ENCODE data around the gene CCDC157.
"Not testable (repeated sequence)": the region's sequence is repeated elsewhere in the genome, so short reads cannot be mapped to it uniquely, and the experiment has no call there.

The CCDC157 gene

DNA sequence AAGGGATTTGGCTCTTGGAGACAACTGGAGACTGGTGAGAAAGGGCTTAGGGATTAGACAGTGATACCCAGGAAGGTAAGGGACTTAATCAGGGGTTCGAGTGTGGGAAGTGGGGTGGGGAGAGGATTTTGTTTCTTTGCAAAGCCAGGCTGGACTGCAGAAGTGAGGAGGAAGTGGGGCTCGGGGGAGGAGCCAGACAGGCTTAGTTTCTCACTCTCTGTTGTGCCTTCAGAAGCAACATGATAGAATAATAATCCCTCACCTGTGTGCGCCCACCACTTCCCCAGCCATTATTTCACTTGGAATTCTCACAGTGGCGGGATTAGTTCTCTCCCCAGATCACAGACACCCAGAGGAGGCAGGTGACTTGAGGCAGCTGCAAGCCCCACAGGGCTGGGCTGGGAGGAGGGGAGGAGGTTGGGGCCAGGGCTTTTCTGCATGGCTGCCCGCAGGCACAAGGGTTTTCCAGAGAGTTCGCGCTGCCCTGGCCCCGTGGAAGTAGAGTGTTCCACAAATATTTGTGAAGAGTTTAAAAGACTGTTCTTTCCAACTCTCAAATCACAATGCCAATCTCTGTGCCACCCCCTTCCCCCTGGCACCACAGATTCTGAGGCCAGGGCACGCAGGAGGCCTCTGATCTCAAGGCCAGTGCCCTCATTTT is 36.0 kb downstream of the CCDC157 start:
- DNase-seq (ENCODE audit: low spot score) = no peak

DNA sequence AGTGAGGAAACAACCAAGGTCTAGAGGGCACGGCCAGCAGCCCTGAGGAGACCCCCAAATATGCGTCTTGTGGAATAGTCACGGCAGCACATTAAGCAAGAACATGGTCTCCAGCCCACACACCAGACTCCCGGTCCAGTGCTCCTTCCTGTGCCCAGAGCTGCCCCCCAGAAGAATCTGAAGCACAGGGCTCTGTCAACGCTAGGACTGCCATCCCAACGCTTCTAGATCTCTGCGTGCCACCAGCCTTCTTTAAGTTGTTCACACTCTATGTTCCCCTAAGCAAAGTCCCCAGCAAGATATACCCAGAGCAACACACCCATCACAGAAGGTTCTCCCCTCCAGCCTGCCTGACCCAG is 36.5 kb downstream of the CCDC157 start:
- DNase-seq (ENCODE audit: low spot score) = no peak

DNA sequence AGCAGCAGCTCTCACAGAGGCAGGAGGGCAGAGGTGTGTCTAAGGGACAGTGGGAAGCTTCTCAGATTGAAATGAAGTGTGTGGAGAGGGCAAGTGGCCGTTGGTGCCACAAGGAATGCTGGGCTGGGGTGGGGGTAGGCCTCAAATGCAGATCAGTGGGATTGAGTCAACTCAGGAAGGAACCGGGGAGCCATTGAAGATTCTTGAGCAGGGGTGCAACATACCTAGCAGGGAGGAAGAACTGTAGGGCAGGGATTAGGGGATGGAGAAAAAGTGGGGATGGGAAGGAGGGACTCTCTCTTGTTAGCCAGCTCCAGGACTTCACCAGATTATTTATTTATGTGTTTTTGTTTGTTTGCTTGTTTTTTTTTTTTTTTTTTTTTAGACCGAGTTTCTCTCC is 37.1 kb downstream of the CCDC157 start:
- DNase-seq (ENCODE audit: low spot score) = no peak

DNA sequence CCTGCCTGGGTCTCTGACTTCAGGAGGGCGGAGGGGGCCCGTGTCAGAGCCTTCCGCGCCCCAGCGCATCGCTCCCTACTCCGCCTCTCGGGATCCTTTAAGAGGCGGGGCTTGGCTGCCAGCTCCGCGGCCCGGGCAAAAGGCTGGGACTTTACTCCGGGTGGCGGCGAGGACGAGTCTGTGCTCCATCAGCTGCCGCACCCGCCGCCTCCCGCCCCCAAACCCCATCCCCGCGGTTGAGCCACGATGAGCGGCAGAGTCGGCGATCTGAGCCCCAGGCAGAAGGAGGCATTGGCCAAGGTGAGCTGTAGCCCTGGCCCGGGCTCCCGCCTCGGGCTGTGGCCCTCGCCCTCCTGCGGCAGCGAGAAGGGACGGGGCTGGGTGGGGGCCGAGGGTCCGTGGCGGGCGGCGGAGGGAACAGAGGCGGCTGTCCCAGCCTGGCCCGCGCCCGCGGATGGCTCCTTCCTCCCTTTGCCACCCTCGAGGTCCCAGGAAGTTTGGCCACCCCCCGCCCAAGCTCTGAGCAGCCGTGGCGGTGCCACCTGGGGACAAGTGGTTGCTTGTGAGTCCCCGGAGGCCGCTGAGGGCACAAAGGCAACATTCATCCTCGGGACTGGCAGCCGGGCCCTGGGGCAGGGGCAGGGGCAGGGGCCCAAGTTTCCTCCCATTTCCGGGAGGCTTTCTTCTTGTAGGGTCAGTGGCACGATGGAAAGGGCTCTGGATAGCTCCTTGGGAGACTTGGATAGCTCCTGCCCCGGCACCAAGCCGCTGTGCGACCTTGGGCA is 40.3 kb downstream of the CCDC157 start, which contains the start of gene SEC14L2:
TSS of gene SEC14L2 (plus strand) at position 148 of the 785 bp plus-strand sequence. CDS start at position 247, 99 bp downstream.
- DNase-seq (ENCODE audit: low spot score) = peak; percentile 82

DNA sequence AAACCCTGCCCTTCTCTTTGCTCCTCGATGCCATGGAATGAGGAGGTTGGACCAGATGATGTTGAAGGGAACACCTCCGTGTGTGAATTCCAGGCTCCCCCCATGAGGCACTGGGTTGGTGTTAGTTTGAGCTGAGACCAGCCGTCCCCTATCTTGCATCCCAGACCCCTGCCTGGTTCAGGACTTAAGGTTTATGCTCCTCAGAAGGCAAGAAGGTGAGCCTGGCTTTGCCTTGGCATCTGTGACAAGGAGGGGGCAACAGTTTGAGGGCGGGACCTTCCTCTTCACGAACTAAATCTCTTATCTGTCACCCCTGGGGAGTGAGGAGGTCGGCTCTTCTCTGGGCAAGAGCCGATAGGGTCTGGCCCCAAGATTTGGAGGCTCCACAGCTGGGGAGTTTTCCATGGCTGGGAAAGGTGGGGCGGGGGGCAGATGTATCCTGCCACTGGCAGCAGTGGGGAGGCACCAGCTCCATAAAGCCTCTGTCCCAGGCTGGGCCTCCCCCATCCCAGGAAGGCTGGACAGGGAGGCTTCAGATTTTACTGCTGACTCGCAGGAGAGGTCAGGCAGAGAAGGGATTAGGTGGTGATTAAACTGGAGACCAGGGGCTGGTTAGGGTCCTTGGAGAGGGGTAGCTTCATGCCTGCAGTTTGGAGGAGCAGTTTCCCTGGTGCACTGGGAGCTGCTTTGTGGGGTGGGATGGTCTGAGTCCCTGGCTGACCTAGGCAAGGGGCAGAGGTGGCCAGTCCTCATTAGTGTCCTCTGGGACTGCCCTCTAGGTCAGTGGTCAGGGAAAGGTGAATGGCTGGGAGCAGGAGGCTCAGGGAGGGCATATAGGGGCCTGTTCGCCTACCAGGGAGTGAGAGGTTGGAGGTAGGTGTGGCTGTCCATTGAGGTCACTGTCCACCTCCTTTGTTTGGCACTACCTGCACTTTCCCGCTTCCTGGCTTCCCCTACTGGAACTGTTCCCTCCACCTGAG is 41.1 kb downstream of the CCDC157 start:
- DNase-seq (ENCODE audit: low spot score) = peak; percentile 36

DNA sequence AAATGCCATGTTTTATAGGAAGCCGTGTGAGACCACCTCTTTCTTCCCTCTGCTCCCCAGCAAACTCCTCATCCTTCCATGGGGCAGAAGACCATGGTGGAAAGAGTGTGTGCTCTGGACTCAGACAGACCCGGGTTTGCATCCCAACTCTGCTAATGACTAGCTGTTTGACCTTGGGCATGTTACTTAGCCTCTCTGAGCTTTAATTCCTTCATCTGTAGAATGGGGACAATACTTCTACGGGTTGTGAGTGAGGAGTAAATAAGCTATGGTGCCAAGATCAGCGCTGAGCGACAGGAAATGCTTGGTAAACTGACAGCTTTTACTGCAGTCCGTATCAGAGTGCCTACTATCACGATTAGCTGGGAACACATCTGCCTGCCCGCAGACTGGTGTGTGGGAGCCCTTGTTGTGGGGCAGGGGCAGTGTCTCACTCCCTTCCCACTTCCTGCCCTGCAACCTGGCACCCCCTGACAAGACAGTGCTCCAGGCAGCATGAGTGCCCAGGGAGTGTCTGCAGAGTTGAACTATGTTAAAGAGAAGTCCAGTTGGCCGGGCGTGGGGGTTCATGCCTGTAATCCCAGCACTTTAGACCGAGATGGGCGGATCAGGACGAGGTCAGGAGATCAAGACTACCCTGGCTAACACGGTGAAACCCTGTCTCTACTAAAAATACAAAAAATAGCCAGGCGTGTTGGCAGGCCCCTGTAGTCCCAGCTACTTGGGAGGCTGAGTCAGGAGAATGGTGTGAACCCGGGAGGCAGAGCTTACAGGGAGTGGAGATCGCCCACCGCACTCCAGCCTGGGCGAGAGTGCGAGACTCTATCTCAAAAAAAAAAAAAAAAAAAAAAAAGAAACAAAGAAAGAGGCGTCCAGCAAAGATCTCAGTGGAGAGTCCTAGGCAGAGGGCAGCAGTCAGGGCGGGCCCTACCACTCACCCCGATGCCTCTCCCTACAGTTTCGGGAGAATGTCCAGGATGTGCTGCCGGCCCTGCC is 42.2 kb downstream of the CCDC157 start:
- DNase-seq (ENCODE audit: low spot score) = no peak

DNA sequence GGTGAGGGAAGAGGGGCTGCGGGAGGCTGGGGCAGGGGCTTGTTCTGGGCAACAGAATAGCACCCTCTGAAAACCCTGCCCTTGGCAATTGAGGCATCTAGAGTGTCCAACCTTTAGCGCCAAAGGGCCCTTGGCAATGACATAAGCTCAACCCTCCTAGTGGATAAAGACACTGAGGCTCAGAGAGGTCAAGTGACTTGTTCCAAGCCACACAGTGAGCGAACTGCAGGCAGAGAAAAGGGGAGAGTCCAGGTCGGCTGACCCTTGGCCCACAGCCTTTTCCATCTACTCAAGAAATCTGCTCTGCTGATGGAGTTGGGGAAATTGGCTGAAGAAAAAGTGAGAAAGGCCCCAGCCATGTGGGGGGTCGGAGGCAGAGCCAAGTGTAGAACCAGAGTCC is 42.9 kb downstream of the CCDC157 start:
- DNase-seq (ENCODE audit: low spot score) = no peak

DNA sequence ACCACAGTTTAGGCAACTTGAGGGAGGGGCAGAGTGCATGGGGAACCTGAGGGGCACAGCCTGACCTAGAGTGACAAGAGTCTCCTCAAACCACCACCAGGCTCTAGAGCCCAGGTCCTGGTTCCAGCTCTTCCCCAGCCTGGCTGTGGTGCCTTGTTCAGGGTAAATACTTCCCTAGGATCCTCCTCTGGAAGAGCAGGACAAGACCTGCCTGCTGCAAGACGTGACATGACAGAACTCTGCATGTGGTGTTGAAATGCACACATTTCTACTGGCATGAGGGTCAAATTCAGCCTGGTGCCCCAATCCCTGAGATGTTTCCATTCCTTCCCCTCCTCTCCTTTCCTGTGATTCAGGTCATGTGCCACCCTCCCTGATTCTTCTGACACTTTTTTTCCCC is 43.4 kb downstream of the CCDC157 start:
- no peak for DNase-seq (ENCODE audit: low spot score)

DNA sequence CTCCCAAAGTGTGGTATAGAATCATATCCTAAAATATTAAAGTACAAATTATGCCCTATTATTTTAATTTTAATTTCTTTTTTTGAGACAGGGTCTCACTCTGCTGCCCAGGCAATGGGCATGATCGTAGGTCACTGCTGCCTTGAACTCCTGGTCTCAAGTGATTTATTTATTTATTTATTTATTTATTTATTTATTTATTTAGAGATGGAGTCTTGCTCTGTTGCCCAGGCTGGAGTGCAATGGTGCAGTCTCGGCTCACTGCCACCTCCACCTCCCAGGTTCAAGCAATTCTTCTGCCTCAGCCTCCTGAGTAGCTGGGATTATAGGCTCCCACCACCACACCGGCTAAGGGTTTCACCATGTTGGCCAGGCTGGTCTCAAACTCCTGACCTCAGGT is 44.2 kb downstream of the CCDC157 start:
- not testable (repeated sequence) for DNase-seq (ENCODE audit: low spot score)

DNA sequence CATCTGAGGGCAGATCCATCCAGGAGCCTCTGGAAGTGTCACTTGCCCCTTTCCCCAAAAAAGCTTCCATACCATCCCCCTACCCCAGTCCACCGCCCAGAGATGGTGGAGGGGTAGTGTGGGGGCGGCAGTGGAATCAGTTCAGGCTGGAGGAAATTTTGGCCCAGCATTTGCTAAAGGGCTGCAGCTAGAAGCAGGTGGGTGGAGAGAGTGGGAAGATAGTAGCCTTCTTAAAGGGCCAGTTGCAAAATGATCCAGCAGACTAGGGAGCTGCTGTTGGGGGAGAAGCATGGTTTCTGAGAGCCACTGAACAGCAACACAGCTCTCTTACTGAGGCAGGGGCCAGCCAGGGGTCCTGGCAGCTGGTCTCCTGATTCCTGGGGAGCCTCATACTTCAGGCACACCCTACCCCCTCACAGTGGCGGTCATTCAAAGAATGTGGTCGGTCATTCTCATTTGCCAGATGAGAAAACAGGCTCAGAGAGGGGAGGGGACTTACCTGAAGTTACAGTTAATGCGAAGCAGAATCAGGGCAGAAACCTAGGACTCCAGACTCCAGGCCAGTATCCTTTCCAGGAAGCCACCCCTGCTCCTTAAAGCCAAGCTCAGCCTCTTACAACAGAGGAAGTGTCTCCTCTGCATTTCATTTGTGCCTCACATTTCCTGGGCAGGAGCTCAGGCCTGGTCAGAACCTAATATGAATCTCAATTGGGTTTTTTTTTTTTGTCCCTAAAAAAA is 45.4 kb downstream of the CCDC157 start:
- no peak for DNase-seq (ENCODE audit: low spot score)

DNA sequence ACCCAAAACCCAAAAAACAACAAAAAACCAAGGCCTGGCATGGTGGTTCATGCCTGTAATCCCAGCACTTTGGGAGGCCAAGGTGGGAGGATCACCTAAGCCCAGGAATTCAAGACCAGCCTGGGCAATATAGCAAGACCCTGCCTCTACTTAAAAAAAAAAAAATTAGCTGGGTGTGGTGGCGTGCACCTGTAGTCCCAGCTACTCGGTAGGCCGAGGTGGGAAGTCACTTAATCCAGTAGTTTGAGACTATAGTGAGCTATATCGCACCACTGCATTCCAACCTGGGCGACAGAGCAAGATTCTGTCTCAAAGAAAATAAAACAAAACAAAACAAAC is 45.9 kb downstream of the CCDC157 start:
- not testable (repeated sequence) for DNase-seq (ENCODE audit: low spot score)

DNA sequence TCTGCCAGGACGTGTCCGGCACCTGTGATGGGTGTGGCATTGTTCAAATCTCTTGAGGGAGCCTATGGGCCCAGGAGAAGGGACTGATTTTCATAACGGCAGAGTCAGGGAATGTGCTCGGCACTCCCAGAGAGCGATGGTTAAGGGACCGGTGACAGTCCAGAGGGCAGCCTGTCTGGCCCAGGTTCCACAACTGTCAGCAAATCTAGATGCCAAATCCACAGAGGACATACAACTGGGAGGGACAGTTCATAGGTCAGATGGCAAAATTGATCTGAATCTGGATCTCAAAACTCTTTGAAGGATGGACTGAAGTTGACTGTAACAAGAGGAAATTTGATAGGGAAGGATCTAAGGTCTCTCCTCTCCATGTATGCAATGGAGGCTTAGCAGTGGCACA is 47.5 kb downstream of the CCDC157 start:
- DNase-seq (ENCODE audit: low spot score) = no peak

DNA sequence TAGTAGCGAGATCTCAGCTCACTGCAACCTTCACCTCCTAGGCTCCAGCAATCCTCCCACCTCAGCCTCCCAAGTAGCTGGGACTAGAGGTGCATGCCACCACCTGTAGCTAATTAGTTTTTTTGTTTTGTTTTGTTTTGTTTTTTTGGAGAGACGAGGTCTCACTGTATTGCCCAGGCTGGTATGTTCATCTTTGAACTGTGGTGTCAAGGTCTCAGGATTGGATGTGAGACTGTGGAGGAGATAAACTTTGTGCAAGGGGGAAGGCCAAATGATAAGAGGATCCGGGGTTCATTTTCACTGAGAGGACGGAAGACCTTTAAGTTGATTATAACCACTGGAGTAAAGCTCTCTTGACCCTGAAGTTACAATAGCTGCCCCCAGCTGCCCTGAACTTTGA is 48.9 kb downstream of the CCDC157 start:
- no peak for DNase-seq (ENCODE audit: low spot score)

DNA sequence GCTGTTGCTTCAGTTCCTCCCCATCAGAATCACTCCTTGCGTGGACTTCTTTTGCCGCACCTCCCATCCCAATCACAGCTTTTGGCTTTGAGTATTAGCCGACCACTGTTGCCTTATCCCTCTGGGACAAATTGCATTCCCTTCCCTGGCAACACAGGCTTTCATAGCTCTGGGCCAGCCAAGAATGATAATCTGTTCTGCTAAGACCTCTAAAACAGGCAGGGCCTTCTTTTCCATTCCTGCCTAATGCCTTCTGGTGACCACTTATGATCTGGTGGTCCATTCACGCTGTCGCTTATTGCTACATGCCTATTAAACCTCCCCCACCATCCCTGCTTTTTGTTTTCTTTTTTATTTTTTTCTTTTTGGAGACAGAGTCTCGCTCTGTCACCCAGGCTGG is 49.6 kb downstream of the CCDC157 start:
- DNase-seq (ENCODE audit: low spot score) = no peak

DNA sequence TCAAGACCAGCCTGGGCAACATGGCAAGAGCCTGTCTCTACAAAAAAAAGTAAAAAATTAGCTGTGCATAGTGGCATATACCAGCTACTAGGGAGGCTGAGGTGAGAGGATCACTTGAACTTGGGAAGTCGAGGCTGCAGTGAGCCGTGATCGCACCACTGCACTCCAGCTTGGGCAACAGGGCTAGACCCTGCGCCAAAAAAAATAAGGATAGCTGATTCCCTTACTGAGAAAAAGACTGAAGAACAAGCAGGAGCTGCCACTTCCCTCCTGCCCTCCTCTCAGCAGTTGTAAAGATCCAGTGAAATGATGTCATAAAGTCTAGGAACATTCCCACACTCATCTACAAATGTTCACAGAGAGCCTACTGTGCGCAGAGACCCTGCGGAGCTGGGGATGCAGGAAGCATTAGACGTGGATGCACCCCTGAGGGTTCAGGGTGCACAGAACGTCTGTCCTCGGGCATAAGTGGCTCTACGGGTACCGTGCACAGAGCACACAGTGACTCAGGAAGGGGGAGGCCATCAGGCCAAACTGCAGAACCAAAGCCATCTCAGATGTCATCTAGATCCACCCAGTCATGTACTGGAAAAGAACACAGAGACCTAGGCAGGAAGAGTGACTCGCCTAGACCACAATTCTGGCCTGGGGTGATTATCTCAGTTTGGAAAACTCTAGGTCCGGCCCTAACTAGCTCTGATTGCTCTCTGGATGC is 51.7 kb downstream of the CCDC157 start:
- no peak for DNase-seq (ENCODE audit: low spot score)

DNA sequence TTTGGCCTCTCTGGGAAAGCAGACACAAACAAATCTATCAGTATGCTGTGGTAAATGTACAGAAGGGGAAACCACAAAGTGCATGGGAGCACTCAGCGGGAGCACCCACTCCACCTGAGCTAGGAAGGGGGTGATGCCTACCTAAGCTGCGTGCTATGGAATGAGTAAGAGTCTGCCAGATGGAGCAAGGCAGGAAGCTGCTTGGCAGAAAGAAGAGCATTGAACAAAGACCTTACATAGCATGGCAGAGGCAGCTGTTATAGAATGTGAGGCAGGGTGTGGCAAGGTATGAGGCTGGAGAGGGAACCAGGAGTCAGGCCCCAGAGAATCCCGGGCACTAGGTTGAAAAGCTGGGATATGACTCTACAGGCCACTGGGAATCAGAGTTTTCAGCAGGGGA is 55.0 kb downstream of the CCDC157 start:
- no peak for DNase-seq (ENCODE audit: low spot score)

DNA sequence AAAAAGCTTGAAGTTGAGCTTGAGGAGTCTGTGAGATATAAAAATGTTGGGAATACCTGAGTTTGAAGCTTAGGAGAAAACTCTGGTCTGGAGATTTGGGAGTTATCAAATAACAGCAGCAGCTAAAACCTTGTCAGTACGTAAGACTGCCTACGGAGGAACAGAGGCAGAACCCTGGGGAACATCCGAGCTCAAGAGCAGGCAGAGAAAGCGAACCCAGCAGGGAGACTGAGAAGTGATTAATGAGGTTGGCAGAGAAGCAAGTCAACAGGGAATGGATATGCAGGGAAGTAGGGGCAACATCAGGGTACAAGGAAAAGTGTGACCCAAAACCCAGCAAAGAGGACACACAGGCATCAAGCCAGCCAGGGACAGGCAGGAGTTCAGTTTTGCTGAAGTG is 56.2 kb downstream of the CCDC157 start:
- DNase-seq (ENCODE audit: low spot score) = no peak

DNA sequence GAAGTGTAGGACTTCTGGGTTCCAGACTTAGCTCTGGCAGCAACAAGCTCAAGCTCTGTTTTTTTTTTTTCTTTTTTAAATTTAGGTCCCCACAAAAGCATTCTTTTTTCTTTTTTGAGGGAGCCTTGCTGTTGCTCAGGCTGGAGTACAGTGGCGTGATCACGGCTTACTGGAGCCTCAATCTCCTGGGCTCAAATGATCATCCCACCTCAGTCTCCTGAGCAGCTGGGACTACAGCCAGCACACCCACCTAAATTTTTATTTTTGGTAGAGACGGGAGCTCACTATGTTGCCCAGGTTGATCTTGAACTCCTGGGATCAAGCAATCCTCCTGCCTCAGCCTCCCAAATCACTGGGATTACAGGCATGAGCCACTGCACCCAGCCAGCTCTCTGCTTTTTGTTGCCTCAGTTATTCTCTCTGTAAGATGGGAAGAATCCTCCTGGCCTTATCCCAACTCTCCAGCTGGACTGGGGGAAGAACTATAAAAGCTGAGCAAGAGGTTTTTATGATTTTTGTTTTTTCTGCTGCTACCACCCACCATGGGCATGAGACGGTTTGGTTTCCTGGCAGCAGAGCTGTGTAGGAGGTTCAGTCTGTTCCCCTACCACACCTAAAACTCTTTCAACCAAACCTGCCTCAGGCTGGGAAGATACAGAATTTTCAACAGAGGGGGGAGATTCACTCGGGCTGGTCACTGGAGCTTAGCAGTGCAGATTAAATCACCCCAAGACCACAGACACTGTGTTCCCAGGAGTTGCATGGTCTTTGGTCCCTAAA is 57.1 kb downstream of the CCDC157 start:
- DNase-seq (ENCODE audit: low spot score) = peak; percentile 65

DNA sequence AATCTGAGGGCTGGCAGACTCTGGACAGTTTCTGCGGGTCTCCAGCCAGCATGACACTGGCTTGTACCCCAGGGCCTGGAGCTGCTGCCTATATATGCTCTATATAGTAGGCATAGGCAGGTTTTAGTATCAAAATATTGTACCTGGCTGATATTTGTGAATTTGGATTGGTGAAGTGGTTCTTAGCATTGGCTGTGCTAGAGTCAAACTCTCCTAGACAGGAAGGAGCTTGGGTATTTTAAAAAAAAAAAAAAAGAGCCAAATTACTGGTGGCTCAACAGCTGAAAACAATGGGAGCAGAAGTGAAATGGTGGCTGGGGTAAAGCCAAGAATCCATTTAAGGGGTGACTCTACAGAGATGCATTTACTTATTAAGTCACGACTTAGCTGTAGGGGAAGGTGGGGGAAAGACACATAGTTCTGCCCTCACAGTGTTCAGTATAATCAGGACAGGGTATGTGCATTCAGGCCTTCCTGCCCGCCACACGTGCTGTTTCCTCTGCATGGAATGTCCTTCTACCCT is 57.8 kb downstream of the CCDC157 start:
- DNase-seq (ENCODE audit: low spot score) = no peak
